WTC11 (cell line): ENCODE data around the gene TPP1.

Experiments used
- CBFB ChIP-seq: sonication (generic); formaldehyde crosslinking; IDR thresholded peaks from 2 replicates; pipeline ENCODE4 v1.8.1; 2022; ENCODE audit warnings: mild to moderate bottlenecking, low read depth, missing genetic modification reagents
- CTCF ChIP-seq: fragments of 200-600 bp; IDR thresholded peaks from 2 replicates; pipeline ENCODE4 v1.8.0; 2022; ENCODE audit warnings: antibody characterized with exemption
- ELF4 ChIP-seq: sonication (generic); formaldehyde crosslinking; IDR thresholded peaks from 2 replicates; pipeline ENCODE4 v1.8.1; 2022; ENCODE audit warnings: low read depth, mild to moderate bottlenecking, moderate library complexity, missing genetic modification reagents
- GTF2I ChIP-seq: fragments of 250-450 bp; sonication (Bioruptor Pico); conservative IDR thresholded peaks from 2 replicates; pipeline ENCODE4 v1.4.0; 2021; ENCODE audit warnings: mild to moderate bottlenecking
- SMAD3 ChIP-seq: sonication (generic); formaldehyde crosslinking; IDR thresholded peaks from 2 replicates; pipeline ENCODE4 v1.8.0; 2022; ENCODE audit warnings: missing genetic modification reagents, mild to moderate bottlenecking, borderline replicate concordance
- TEAD4 ChIP-seq: sonication (generic); formaldehyde crosslinking; IDR thresholded peaks from 2 replicates; pipeline ENCODE4 v1.8.0; 2022; ENCODE audit warnings: mild to moderate bottlenecking, missing genetic modification reagents
- ZNF232 ChIP-seq: sonication (generic); formaldehyde crosslinking; IDR thresholded peaks from 2 replicates; pipeline ENCODE4 v1.8.0; 2022; ENCODE audit warnings: mild to moderate bottlenecking, missing genetic modification reagents

- TF ChIP-seq ZNF232 = no peak
- TF ChIP-seq CTCF = no peak
- no peak for TF ChIP-seq SMAD3 (CRISPR knock-in tag)
- no peak for TF ChIP-seq GTF2I (CRISPR knock-in tag)
- no peak for TF ChIP-seq TEAD4 (CRISPR knock-in tag)
- TF ChIP-seq CBFB = no peak
- no peak for TF ChIP-seq ELF4 (CRISPR knock-in tag)
Measured at GRCh38 chr11:6663794-6664469, 44.7 kb upstream of the TPP1 start.
